Measurements from ENCODE around the gene STX2.
A peak's percentile ranks its signal among the peaks of the same experiment; 100 is the strongest.
"Not testable (repeated sequence)": the region's sequence is repeated elsewhere in the genome, so short reads cannot be mapped to it uniquely, and the experiment has no call there.

Gene STX2

GRCh38 chr12:130838951-130839769, at the start of gene STX2:
Gene STX2 (minus strand): TSS chr12:130839250. CDS start chr12:130839099, 151 bp downstream.
- peak; percentile 55 for DNase-seq (ENCODE audit: low read depth)

- DNase-seq (ENCODE audit: low read depth), result not testable (repeated sequence)
Measured at GRCh38 chr12:130887190-130887589, 48.1 kb upstream of the STX2 start.

GRCh38 chr12:130881548-130881947, 42.5 kb upstream of the STX2 start:
- DNase-seq (ENCODE audit: low read depth), result no peak

- no peak for DNase-seq (ENCODE audit: low read depth)
Measured at GRCh38 chr12:130881046-130881445, 42.0 kb upstream of the STX2 start.

GRCh38 chr12:130880411-130880885, 41.4 kb upstream of the STX2 start:
- DNase-seq (ENCODE audit: low read depth), result no peak

- DNase-seq (ENCODE audit: low read depth), result no peak
Measured at GRCh38 chr12:130879781-130880389, 40.8 kb upstream of the STX2 start.

- no peak for DNase-seq (ENCODE audit: low read depth)
Measured at GRCh38 chr12:130879212-130879686, 40.2 kb upstream of the STX2 start.

GRCh38 chr12:130878193-130879185, 39.4 kb upstream of the STX2 start:
- DNase-seq (ENCODE audit: low read depth), result no peak

- DNase-seq (ENCODE audit: low read depth), result no peak
Measured at GRCh38 chr12:130877333-130877732, 38.3 kb upstream of the STX2 start.

- no peak for DNase-seq (ENCODE audit: low read depth)
Measured at GRCh38 chr12:130876758-130877157, 37.7 kb upstream of the STX2 start.

- DNase-seq (ENCODE audit: low read depth), result no peak
Measured at GRCh38 chr12:130876297-130876696, 37.2 kb upstream of the STX2 start.

- DNase-seq (ENCODE audit: low read depth), result not testable (repeated sequence)
Measured at GRCh38 chr12:130875708-130876107, 36.7 kb upstream of the STX2 start.

- no peak for DNase-seq (ENCODE audit: low read depth)
Measured at GRCh38 chr12:130875193-130875592, 36.1 kb upstream of the STX2 start.

GRCh38 chr12:130874696-130875095, 35.6 kb upstream of the STX2 start:
- DNase-seq (ENCODE audit: low read depth), result no peak

- DNase-seq (ENCODE audit: low read depth), result no peak
Measured at GRCh38 chr12:130873825-130874224, 34.8 kb upstream of the STX2 start.

- no peak for DNase-seq (ENCODE audit: low read depth)
Measured at GRCh38 chr12:130873106-130873795, 34.2 kb upstream of the STX2 start.

- DNase-seq (ENCODE audit: low read depth), result peak; percentile 13
Measured at GRCh38 chr12:130872179-130873096, 33.4 kb upstream of the STX2 start.

- DNase-seq (ENCODE audit: low read depth), result peak; percentile 79
Measured at GRCh38 chr12:130871286-130872178, 32.5 kb upstream of the STX2 start, which contains the start of gene RAN. Gene RAN (plus strand): TSS chr12:130872066. CDS start chr12:130872594, 528 bp downstream.
